ENCODE measurements around the gene CCDC170.

CCDC170 gene

DNA sequence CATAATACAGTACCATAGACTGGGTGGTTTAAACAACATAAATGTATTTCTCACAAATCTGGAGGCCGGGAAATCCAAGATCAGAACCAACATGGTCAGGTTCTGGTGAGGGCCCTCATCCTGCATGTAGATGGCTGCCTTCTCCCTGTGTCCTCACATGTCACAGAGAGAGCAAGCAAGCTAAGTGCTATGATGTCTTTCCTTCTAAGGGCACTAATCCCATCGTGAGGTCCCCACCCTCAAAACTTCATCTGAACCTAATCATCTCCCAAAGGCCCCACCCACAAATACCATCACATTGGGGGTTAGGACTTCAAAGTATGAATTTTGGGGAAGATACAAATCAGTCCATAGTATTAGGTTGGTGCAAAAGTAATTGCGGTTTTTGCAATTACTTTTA lies 56.8 kb downstream of the CCDC170 start:
- TF ChIP-seq CTCF (IDR thresholded peaks at IDR 0.05; ENCODE audit: insufficient read depth, low read depth, low read length, missing control alignments), result no peak

DNA sequence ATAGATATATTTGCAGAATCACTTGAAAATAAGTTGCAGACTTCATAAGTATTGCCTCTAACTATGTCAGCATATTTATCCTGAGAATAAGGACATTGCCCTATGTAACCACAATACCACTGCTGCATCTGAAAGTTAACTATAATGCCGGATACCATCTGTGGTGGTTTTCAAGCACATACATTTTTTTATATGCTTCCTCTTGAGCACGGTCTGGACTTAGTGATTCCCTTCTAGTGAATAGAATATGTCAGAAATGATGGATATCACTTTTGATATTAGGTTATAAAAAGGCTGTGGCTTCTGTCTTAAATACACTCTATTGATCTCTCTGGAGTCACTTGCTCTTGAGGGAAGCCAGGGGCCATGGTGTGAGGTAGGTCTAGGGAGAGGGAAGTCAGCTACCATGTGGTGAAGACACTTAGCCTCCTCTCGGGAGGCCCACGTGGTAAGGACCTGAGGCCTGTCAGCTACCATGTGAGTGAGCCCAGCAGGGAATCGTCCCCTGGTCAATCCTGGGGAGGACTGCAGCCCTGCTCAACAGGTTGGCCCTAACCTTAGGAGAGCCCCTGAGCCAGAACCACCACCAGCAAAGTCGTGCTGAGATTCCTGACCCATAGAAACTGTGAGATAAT lies 57.5 kb downstream of the CCDC170 start:
- no peak for TF ChIP-seq CTCF (IDR thresholded peaks at IDR 0.05; ENCODE audit: insufficient read depth, low read depth, low read length, missing control alignments)
- DNase-seq (ENCODE audit: low read depth), result no peak
- no peak overlapping the region for H3K4me3 ChIP-seq (ENCODE audit: low read length)

More for the DNA sequence above, 56.8 kb downstream of the CCDC170 start:
- no peak overlapping the region for H3K4me3 ChIP-seq (ENCODE audit: low read length)
- no peak for DNase-seq (ENCODE audit: low read depth)

GRCh38 chr6:151553416-151554165 lies 59.8 kb downstream of the CCDC170 start:
- H3K4me3 ChIP-seq (ENCODE audit: low read length), result no peak overlapping the region
- no peak for TF ChIP-seq CTCF (IDR thresholded peaks at IDR 0.05; ENCODE audit: insufficient read depth, low read depth, low read length, missing control alignments)

DNA sequence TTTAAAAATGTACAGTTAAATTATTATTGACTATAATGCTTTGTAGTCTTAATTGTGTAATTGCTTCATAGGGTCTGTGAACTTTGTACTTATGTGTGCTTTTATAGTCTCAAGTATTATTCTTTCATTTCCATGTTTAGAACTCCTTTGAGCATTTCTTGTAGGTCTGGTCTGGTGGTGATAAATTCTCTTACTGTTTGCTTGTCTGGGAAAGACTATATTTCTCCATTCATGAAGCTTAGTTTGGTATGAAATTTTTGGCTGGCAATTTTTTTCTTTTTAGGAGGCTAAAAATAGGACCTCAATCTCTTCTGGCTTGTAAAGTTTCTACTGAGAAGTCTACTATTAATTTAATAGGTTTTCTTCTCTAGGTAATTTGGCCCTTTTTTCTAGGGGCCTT lies 67.4 kb downstream of the CCDC170 start:
- no peak for TF ChIP-seq CTCF (IDR thresholded peaks at IDR 0.05; ENCODE audit: insufficient read depth, low read depth, low read length, missing control alignments)
- DNase-seq (ENCODE audit: low read depth), result no peak

More at GRCh38 chr6:151553416-151554165, 59.8 kb downstream of the CCDC170 start:
- no peak for DNase-seq (ENCODE audit: low read depth)

DNA sequence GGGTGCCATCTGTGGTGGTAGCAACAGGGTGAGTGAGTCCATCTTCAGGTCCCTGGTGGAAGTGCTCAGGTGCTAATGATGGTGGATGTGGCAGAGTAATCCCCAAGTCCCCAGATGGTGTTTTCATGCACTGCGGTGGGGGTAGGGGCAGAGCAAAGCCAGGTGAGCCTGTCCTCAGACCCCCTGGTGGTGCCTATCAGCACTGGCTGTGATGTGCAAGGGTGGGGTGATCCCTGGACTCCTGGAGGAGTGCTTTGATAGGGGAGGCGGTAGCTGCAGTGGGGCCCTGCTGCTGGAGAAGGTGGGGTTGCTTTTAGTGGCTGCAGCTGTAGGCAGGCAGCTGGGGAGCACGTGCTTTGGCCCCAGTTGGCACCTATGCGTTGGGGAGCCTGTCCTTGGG lies 70.8 kb downstream of the CCDC170 start:
- no peak for TF ChIP-seq CTCF (IDR thresholded peaks at IDR 0.05; ENCODE audit: insufficient read depth, low read depth, low read length, missing control alignments)
- no peak overlapping the region for H3K4me3 ChIP-seq (ENCODE audit: low read length)
- no peak for DNase-seq (ENCODE audit: low read depth)

More for the DNA sequence above, 67.4 kb downstream of the CCDC170 start:
- H3K4me3 ChIP-seq (ENCODE audit: low read length), result no peak overlapping the region

- DNase-seq (ENCODE audit: low read depth), result no peak
- H3K4me3 ChIP-seq (ENCODE audit: low read length), result no peak overlapping the region
- TF ChIP-seq CTCF (IDR thresholded peaks at IDR 0.05; ENCODE audit: insufficient read depth, low read depth, low read length, missing control alignments), result no peak
These were observed 72.1 kb downstream of the CCDC170 start for GRCh38 chr6:151565940-151566339.

Data from epithelial cell of esophagus (primary cell).